Parathyroid adenoma (tissue), 2 donors: Measurements from ENCODE around the gene IGIP.

Source experiments
- H2AFZ ChIP-seq: fragments of 300-600 bp; sonication (generic); one replicate; pipeline ENCODE4 v1.7.0; 2017; ENCODE audit warnings: antibody characterized with exemption, mild to moderate bottlenecking
- H3K27ac ChIP-seq: fragments of 300-600 bp; sonication (generic); one replicate; pipeline ENCODE4 v1.7.0; 2017
- H3K27me3 ChIP-seq: fragments of 300-600 bp; sonication (generic); one replicate; pipeline ENCODE4 v1.7.0; 2017; ENCODE audit warnings: low read length; ENCODE audit not compliant: control insufficient read depth, insufficient read depth
- H3K36me3 ChIP-seq: fragments of 300-600 bp; sonication (generic); one replicate; pipeline ENCODE4 v1.7.0; 2017; ENCODE audit warnings: low read length; ENCODE audit not compliant: control insufficient read depth, insufficient read depth
- H3K4me1 ChIP-seq: fragments of 300-600 bp; sonication (generic); one replicate; pipeline ENCODE4 v1.7.0; 2017; ENCODE audit warnings: control low read depth
- H3K4me2 ChIP-seq: fragments of 300-600 bp; sonication (generic); one replicate; pipeline ENCODE4 v1.7.0; 2017; ENCODE audit warnings: low read length
- H3K4me3 ChIP-seq: fragments of 300-600 bp; sonication (generic); one replicate; pipeline ENCODE4 v1.7.0; 2017; ENCODE audit warnings: low read depth, low read length
- H3K79me2 ChIP-seq: fragments of 300-600 bp; sonication (generic); one replicate; pipeline ENCODE4 v1.7.0; 2017; ENCODE audit warnings: control low read depth
- H3K9ac ChIP-seq: fragments of 300-600 bp; sonication (generic); one replicate; pipeline ENCODE4 v1.7.0; 2017; ENCODE audit warnings: mild to moderate bottlenecking
- H3K9me3 ChIP-seq: fragments of 300-600 bp; sonication (generic); one replicate; pipeline ENCODE4 v1.7.0; 2017; ENCODE audit warnings: low read length; ENCODE audit not compliant: control insufficient read depth
- CTCF ChIP-seq: fragments of 300-600 bp; sonication (generic); IDR thresholded peaks from one replicate; pipeline ENCODE4 v1.7.0; 2017; ENCODE audit warnings: antibody characterized with exemption, mild to moderate bottlenecking
- donor health status: primary hyperparathyroidism.

The IGIP gene

GRCh38 chr5:140134277-140134935, 8.7 kb downstream of the IGIP start:
- Histone ChIP-seq H3K9me3 (no peaks in the 10 kb centered on the region), H3K27ac (no peak overlapping the region), H3K36me3 (no peaks in the 10 kb centered on the region), H3K4me3 (no peak overlapping the region), H2AFZ (no peak overlapping the region), H3K9ac (no peak overlapping the region), H3K79me2 (peaks cover 33% of the 10 kb centered on the region), H3K4me1 (peaks cover 8% of the 10 kb centered on the region), H3K27me3 (no peaks in the 10 kb centered on the region), H3K4me2 (no peak overlapping the region)
- TF ChIP-seq CTCF, result no peak

DNA sequence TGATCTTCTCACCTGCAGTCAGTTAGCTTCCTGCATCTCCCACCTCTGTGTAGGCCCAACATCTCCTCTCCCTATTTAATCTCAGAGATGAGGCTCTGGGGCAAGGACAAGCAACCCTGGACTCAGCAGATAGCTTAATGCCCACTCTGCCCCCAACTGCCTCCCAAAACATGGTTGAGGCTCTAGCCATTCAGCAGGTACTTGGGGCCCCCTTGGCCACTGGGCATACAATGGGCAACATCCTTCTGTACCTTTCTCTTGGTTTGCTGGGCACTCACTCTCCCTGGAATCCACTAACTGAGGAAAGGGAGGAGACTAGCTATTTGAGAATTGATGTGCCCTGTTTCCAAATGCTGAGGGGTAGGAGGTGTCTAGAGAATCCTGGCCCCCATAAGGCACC, 9.4 kb downstream of the IGIP start:
- Histone ChIP-seq H3K27ac (no peak overlapping the region), H3K9me3 (no peaks in the 10 kb centered on the region), H3K4me1 (peaks cover 8% of the 10 kb centered on the region), H3K4me3 (no peak overlapping the region), H3K27me3 (no peaks in the 10 kb centered on the region), H3K9ac (no peak overlapping the region), H3K4me2 (no peak overlapping the region), H3K36me3 (no peaks in the 10 kb centered on the region), H3K79me2 (peaks cover 29% of the 10 kb centered on the region), H2AFZ (no peak overlapping the region)
- no peak for TF ChIP-seq CTCF

GRCh38 chr5:140136624-140137023, 10.9 kb downstream of the IGIP start:
- Histone ChIP-seq H3K27ac (no peak overlapping the region), H3K27me3 (no peaks in the 10 kb centered on the region), H2AFZ (no peak overlapping the region), H3K79me2 (peaks cover 35% of the 10 kb centered on the region), H3K4me1 (peaks cover 8% of the 10 kb centered on the region), H3K9me3 (no peaks in the 10 kb centered on the region), H3K36me3 (no peaks in the 10 kb centered on the region), H3K4me2 (no peak overlapping the region), H3K4me3 (no peak overlapping the region), H3K9ac (no peak overlapping the region)
- TF ChIP-seq CTCF, result no peak

DNA sequence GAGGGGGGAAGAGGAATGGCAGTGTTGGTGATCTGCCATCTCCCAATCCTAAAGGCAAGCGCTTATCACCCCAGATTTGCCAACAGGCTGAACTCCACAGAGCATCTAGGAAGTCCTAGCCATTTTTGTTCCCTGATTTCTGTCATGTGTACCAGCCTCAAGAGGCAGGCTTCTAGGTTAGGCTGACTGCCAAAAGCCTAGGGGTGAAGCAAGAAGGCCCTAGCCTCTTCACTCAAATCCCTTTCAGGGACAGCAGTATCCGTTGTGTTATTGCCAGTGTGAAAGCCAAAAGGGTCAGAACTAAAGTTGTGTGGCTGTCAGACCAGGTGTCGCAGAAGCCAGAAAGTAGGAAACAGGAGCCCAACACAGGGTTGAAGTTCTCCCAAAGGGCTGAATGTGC, 14.7 kb downstream of the IGIP start:
- no peak overlapping the region for H3K27ac ChIP-seq

More for the DNA sequence above, 14.7 kb downstream of the IGIP start:
- peaks cover 13% of the 10 kb centered on the region for H3K4me1 ChIP-seq
- no peaks in the 10 kb centered on the region for H3K9me3 ChIP-seq
- H3K4me2 ChIP-seq, result no peak overlapping the region
- H3K79me2 ChIP-seq, result peaks cover 51% of the 10 kb centered on the region
- H3K4me3 ChIP-seq, result no peak overlapping the region
- H3K27me3 ChIP-seq, result no peaks in the 10 kb centered on the region
- H2AFZ ChIP-seq, result no peak overlapping the region
- H3K36me3 ChIP-seq, result no peaks in the 10 kb centered on the region
- no peak overlapping the region for H3K9ac ChIP-seq
- no peak for TF ChIP-seq CTCF
